GM12878 (cell line): ENCODE results near the gene CHST15. TPM values are rescaled to one million over a fixed set of nuclear protein-coding genes. Genes with fewer than 3 reads are reported as not detected.

Experiments used
- ATAC-seq: fragments of 200-7000 bp; cut with Tn5 transposase; 3 replicates; pipeline ENCODE4 v1.9.1; 2020; ENCODE audit warnings: mild to moderate bottlenecking, moderate library complexity
- BruUV-seq: library from RNA; stranded (reverse); fragments of 400-500 nt; replicated peaks from 2 replicates; lab custom pipeline; 2021; lab: Mats Ljungman, UMichigan
- CTCF ChIA-PET: fragments of 300-600 bp; sonication (Branson Sonifier 250); formaldehyde crosslinking; extraction: SDS; loops from one replicate; lab custom pipeline; 2021; ENCODE audit warnings: inconsistent platforms; lab: Yijun Ruan, JAX
- POLR2A ChIA-PET: fragments of 350-600 bp; formaldehyde crosslinking; extraction: SDS; loops from one replicate; lab custom pipeline; 2021; ENCODE audit warnings: inconsistent platforms; lab: Charles Lee
- RAD21 ChIA-PET: fragments of 300-600 bp; sonication (Branson Sonifier 250); formaldehyde crosslinking; loops from one replicate; lab custom pipeline; 2023; ENCODE audit warnings: antibody characterized with exemption; ENCODE audit not compliant: unreplicated experiment; lab: Charles Lee
- SMC1A ChIA-PET: fragments of 300-600 bp; sonication (Branson Sonifier 250); formaldehyde crosslinking; loops from one replicate; lab custom pipeline; 2023; ENCODE audit not compliant: unreplicated experiment, uncharacterized antibody; lab: Charles Lee
- DNase-seq: peaks from one replicate; pipeline ENCODE4 v3.0.0-alpha.2; 2011; ENCODE audit warnings: low read depth, low spot score
- FAIRE-seq: peaks from 3 replicates; lab custom pipeline; 2011; peaks lifted over from hg19 to GRCh38; lab: Jason Lieb, UNC
- H2AFZ ChIP-seq: 2 replicates; pipeline ENCODE4 v1.6.0; 2011; ENCODE audit warnings: low read depth, low read length, control low read depth; ENCODE audit not compliant: control insufficient read depth
- H3K27ac ChIP-seq: 2 replicates; pipeline ENCODE4 v1.5.1; 2011; ENCODE audit warnings: control low read depth; ENCODE audit not compliant: control insufficient read depth, insufficient read depth
- H3K27me3 ChIP-seq, 2 experiments: replicated peaks in 1 of 2; 2 replicates each; pipeline versions ENCODE4 v1.6.0 to v1.6.1; 2011; ENCODE audit warnings: low read length in 1 of 2; ENCODE audit not compliant: control insufficient read depth in 2 of 2, insufficient read depth in 2 of 2
- H3K36me3 ChIP-seq, 2 experiments: 2 replicates each; pipeline ENCODE4 v1.5.1; 2011; ENCODE audit warnings: low read length in 1 of 2; ENCODE audit not compliant: control insufficient read depth in 2 of 2, insufficient read depth in 2 of 2
- H3K4me1 ChIP-seq: 2 replicates; pipeline ENCODE4 v1.6.1; 2011; ENCODE audit warnings: mild to moderate bottlenecking, low read length, moderate library complexity, mixed read lengths; ENCODE audit not compliant: control insufficient read depth, insufficient read depth
- H3K4me2 ChIP-seq: 2 replicates; pipeline ENCODE4 v1.6.0; 2011; ENCODE audit warnings: control low read depth; ENCODE audit not compliant: control insufficient read depth, insufficient read depth
- H3K4me3 ChIP-seq: fragments of 200-600 bp; sonication (generic); 2 replicates; pipeline ENCODE4 v1.5.1; 2016
- H3K79me2 ChIP-seq: 2 replicates; pipeline ENCODE4 v1.6.0; 2011; ENCODE audit warnings: low read length; ENCODE audit not compliant: control insufficient read depth, insufficient read depth
- H3K9ac ChIP-seq: 2 replicates; pipeline ENCODE4 v1.8.0; 2011; ENCODE audit warnings: low read length, control low read depth, mixed read lengths; ENCODE audit not compliant: control insufficient read depth, insufficient read depth
- H3K9me3 ChIP-seq: replicated peaks from 3 replicates; pipeline ENCODE4 v1.5.1; 2011; ENCODE audit warnings: mild to moderate bottlenecking, low read length; ENCODE audit not compliant: control insufficient read depth, insufficient read depth
- H4K20me1 ChIP-seq: 2 replicates; pipeline ENCODE4 v1.6.0; 2011; ENCODE audit not compliant: control insufficient read depth, insufficient read depth
- ATF7 ChIP-seq: fragments of 450-650 bp; IDR thresholded peaks from 2 replicates; pipeline ENCODE4 v1.6.1; 2016; ENCODE audit warnings: low read depth, mild to moderate bottlenecking
- BACH1 ChIP-seq: fragments of 450-650 bp; IDR thresholded peaks from 2 replicates; pipeline ENCODE4 v1.6.1; 2017; ENCODE audit warnings: mild to moderate bottlenecking, borderline replicate concordance
- BMI1 ChIP-seq: fragments of 450-650 bp; IDR thresholded peaks from 2 replicates; pipeline ENCODE4 v1.6.1; 2016; ENCODE audit warnings: mild to moderate bottlenecking, moderate library complexity, borderline replicate concordance
- CEBPB ChIP-seq, 2 experiments: fragments of 150-350 bp in 1 of 2; IDR thresholded peaks; 2 replicates each; pipeline ENCODE4 v1.6.1; 2012 to 2014; ENCODE audit warnings: low read depth in 2 of 2, low read length in 2 of 2, borderline replicate concordance in 1 of 2, inconsistent platforms in 1 of 2
- EED ChIP-seq: sonication (generic); IDR thresholded peaks from 2 replicates; pipeline ENCODE4 v1.6.1; 2016; ENCODE audit warnings: antibody characterized with exemption, low read depth
- HCFC1 ChIP-seq: fragments of 150-350 bp; IDR thresholded peaks from 2 replicates; pipeline ENCODE4 v1.6.1; 2014; ENCODE audit warnings: low read length
- JUND ChIP-seq: IDR thresholded peaks from 2 replicates; pipeline ENCODE4 v1.6.1; 2012; ENCODE audit warnings: low read depth, mild to moderate bottlenecking, low read length, improper control_type of control experiment, moderate library complexity
- RFX5 ChIP-seq: IDR thresholded peaks from 2 replicates; pipeline ENCODE4 v1.6.1; 2011; ENCODE audit warnings: low read depth, low read length, improper control_type of control experiment
- TCF7 ChIP-seq: IDR thresholded peaks from 2 replicates; pipeline ENCODE4 v1.6.1; 2014; ENCODE audit warnings: antibody characterized with exemption, borderline replicate concordance
- WGBS: methylation state at CpG from one replicate; pipeline ENCODE4 v1.1.6; 2016; ENCODE audit warnings: low lambda C conversion rate; ENCODE audit not compliant: insufficient replicate concordance, insufficient coverage; ENCODE audit errors: missing lambda C conversion rate; 5-methylcytosine and 5-hydroxymethylcytosine counted together
- in situ Hi-C: fragments of 300-500 bp; cut with MboI; formaldehyde crosslinking; loops from 9 replicates; pipeline ENCODE4 v1.14.3; 2018; ENCODE audit warnings: mixed read lengths
- intact Hi-C: fragments of 100-400 bp; cut with micrococcal nuclease; formaldehyde crosslinking; loops from one replicate; pipeline ENCODE4 v1.14.2; 2022; ENCODE audit not compliant: unreplicated experiment
- polyA plus RNA-seq, 11 experiments: library from polyadenylated mRNA; depleted of rRNA in 4 of 11; unstranded in 6 of 11; stranded (reverse) in 5 of 11; fragments of >200 nt; fragmentation: Nextera tagmentation in 4 of 11; fragmentation: Illumina TruSeq in 1 of 11; extraction: Ambion mirVana in 4 of 11; extraction: Trizol in 1 of 11; gene quantifications; 1 replicate in 1 of 11; 2 replicates in 10 of 11; pipeline versions ENCODE4 v1.2.1 to v1.2.3, GENCODE V29; 2011 to 2016; ENCODE audit warnings: inconsistent platforms in 2 of 11, missing spikeins in 2 of 11, low read depth in 1 of 11
- total RNA-seq, 4 experiments: library from RNA; depleted of rRNA in 3 of 4; stranded (reverse); fragments of >200 nt in 3 of 4; fragmentation: Illumina TruSeq in 1 of 4; extraction: Trizol in 1 of 4; gene quantifications; 2 replicates each; pipeline versions ENCODE4 v1.2.1 to v1.2.3, GENCODE V29; 2013 to 2021
- TF ChIP-seq, protein P1 (sequence below): IDR thresholded peaks from 2 replicates; pipeline ENCODE4 v1.6.1; 2011; ENCODE audit warnings: borderline replicate concordance, low read depth, mild to moderate bottlenecking, moderate library complexity, mixed read lengths, low read length; ENCODE audit not compliant: insufficient read depth; ENCODE audit errors: extremely low read length
- TF ChIP-seq, protein P2 (sequence below): fragments of 450-650 bp; IDR thresholded peaks from 2 replicates; pipeline ENCODE4 v1.6.1; 2017; ENCODE audit warnings: low read depth, mild to moderate bottlenecking, moderate library complexity
- TF ChIP-seq, protein P3 (sequence below): IDR thresholded peaks from 2 replicates; pipeline ENCODE4 v1.6.1; 2012; ENCODE audit warnings: improper control_type of control experiment, low read depth, low read length; ENCODE audit not compliant: insufficient replicate concordance

The CHST15 gene
- total and polyA plus RNA-seq, 10 of the 15 experiments (the other 5 are each of a cell fraction or from before 2014, with no cell fraction given) = 0.02 to 0.53 (median 0.05) TPM; not detected in 1

DNA sequence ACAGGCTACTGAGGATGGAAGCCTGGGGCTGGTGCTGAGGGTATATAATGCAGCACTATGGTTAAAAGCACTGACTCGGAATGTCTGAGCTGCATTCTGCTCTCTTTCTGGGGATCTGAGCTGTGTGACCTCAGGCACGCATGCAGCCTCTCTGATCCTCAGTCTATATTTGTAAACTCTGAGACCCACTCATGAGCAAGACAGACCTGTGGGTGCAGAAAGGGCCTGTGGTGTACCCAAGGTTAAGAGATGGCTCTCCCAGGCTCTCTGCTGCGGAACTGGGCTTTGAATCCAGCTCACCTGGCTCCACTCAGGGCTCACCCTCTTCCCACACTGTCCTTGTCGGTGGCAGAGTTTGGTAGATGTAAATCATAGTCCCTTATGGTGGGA is 89.9 kb downstream of the CHST15 start:
- no peaks in the 10 kb centered on the region for H3K36me3 ChIP-seq
- DNase-seq = no peak
- in situ Hi-C loops = no loop called here
- peaks cover 0 to 4% of the 10 kb centered on the region in 2 experiments; a peak in 3 of 4 replicates for H3K27me3 ChIP-seq
- POLR2A ChIA-PET = no interaction called here
- H3K4me2 ChIP-seq = no peak overlapping the region
- H3K4me3 ChIP-seq = no peak overlapping the region
- no TSS peak for BruUV-seq
- 37% methylated on average over 4 of the region's 4 CpGs for WGBS
- no peaks in the 10 kb centered on the region for H4K20me1 ChIP-seq
- no peaks in the 10 kb centered on the region for H3K79me2 ChIP-seq
- no peaks in the 10 kb centered on the region; the same call in 2 of the 3 replicates for H3K9me3 ChIP-seq
- H3K9ac ChIP-seq = no peak overlapping the region
- no peak overlapping the region for H2AFZ ChIP-seq
- SMC1A ChIA-PET = interaction anchor here (2.0 kb wide), 1 partner anchor 9 kb away, joined by 5 read pairs; no protein-coding TSS in a partner anchor
- no peak for FAIRE-seq
- H3K4me1 ChIP-seq = no peaks in the 10 kb centered on the region
- no peak overlapping the region for H3K27ac ChIP-seq
- RAD21 ChIA-PET = no interaction called here
- no peak for ATAC-seq
- intact Hi-C loops = no loop called here
- CTCF ChIA-PET = interaction anchor here (1.3 to 1.6 kb wide), 2 partner anchors 9 to 386 kb away, joined by 4 read pairs; no protein-coding TSS in a partner anchor
- TF ChIP-seq JUND (no peak), CEBPB (IDR thresholded peaks at IDR 0.05; ENCODE audit: borderline replicate concordance in 1 of 2, low read depth in 2 of 2, low read length in 2 of 2) (no peak), RFX5 (no peak), BMI1 (no peak), TCF7 (no peak), BACH1 (no peak), ATF7 (no peak), HCFC1 (no peak), EED (no peak)
- TF ChIP-seq, protein P1, sequence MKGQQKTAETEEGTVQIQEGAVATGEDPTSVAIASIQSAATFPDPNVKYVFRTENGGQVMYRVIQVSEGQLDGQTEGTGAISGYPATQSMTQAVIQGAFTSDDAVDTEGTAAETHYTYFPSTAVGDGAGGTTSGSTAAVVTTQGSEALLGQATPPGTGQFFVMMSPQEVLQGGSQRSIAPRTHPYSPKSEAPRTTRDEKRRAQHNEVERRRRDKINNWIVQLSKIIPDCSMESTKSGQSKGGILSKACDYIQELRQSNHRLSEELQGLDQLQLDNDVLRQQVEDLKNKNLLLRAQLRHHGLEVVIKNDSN = no peak
- TF ChIP-seq, protein P2, sequence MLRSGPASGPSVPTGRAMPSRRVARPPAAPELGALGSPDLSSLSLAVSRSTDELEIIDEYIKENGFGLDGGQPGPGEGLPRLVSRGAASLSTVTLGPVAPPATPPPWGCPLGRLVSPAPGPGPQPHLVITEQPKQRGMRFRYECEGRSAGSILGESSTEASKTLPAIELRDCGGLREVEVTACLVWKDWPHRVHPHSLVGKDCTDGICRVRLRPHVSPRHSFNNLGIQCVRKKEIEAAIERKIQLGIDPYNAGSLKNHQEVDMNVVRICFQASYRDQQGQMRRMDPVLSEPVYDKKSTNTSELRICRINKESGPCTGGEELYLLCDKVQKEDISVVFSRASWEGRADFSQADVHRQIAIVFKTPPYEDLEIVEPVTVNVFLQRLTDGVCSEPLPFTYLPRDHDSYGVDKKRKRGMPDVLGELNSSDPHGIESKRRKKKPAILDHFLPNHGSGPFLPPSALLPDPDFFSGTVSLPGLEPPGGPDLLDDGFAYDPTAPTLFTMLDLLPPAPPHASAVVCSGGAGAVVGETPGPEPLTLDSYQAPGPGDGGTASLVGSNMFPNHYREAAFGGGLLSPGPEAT = no peak
- TF ChIP-seq, protein P3, sequence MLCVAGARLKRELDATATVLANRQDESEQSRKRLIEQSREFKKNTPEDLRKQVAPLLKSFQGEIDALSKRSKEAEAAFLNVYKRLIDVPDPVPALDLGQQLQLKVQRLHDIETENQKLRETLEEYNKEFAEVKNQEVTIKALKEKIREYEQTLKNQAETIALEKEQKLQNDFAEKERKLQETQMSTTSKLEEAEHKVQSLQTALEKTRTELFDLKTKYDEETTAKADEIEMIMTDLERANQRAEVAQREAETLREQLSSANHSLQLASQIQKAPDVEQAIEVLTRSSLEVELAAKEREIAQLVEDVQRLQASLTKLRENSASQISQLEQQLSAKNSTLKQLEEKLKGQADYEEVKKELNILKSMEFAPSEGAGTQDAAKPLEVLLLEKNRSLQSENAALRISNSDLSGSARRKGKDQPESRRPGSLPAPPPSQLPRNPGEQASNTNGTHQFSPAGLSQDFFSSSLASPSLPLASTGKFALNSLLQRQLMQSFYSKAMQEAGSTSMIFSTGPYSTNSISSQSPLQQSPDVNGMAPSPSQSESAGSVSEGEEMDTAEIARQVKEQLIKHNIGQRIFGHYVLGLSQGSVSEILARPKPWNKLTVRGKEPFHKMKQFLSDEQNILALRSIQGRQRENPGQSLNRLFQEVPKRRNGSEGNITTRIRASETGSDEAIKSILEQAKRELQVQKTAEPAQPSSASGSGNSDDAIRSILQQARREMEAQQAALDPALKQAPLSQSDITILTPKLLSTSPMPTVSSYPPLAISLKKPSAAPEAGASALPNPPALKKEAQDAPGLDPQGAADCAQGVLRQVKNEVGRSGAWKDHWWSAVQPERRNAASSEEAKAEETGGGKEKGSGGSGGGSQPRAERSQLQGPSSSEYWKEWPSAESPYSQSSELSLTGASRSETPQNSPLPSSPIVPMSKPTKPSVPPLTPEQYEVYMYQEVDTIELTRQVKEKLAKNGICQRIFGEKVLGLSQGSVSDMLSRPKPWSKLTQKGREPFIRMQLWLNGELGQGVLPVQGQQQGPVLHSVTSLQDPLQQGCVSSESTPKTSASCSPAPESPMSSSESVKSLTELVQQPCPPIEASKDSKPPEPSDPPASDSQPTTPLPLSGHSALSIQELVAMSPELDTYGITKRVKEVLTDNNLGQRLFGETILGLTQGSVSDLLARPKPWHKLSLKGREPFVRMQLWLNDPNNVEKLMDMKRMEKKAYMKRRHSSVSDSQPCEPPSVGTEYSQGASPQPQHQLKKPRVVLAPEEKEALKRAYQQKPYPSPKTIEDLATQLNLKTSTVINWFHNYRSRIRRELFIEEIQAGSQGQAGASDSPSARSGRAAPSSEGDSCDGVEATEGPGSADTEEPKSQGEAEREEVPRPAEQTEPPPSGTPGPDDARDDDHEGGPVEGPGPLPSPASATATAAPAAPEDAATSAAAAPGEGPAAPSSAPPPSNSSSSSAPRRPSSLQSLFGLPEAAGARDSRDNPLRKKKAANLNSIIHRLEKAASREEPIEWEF = no peak
